Body of pancreas (tissue), 4 donors: ENCODE results near the gene ECPAS. TPM values are rescaled to one million over a fixed set of nuclear protein-coding genes. Genes with fewer than 3 reads are reported as not detected.
A peak's percentile ranks its signal among the peaks of the same experiment; 100 is the strongest.
"Not testable (repeated sequence)": the region's sequence is repeated elsewhere in the genome, so short reads cannot be mapped to it uniquely, and the experiment has no call there.

Experiments used
- ATAC-seq: fragments of 150-250 bp; one replicate; pipeline ENCODE4 v1.9.1; 2016
- DNase-seq, 4 donors: peaks; one replicate each; pipeline ENCODE4 v3.0.0-alpha.2; 2019
- H3K27ac ChIP-seq, 4 donors: fragments of 200-600 bp; sonication (generic); 1 replicate in 3 of 4; 2 replicates in 1 of 4; pipeline versions ENCODE4 v1.5.1 to v1.6.1; 2016 to 2019; ENCODE audit warnings: mild to moderate bottlenecking in 1 of 4, mixed read lengths in 1 of 4, moderate library complexity in 1 of 4
- H3K27me3 ChIP-seq, 2 donors: fragments of 200-600 bp; sonication (generic); one replicate each; pipeline ENCODE4 v1.6.0; 2016; ENCODE audit warnings: mild to moderate bottlenecking in 1 of 2
- H3K36me3 ChIP-seq, 2 donors: fragments of 200-600 bp; sonication (generic); replicated peaks in 1 of 2; 2 replicates each; pipeline ENCODE4 v1.5.1; 2016; ENCODE audit warnings: low read depth in 2 of 2; ENCODE audit not compliant: insufficient read depth in 1 of 2
- H3K4me1 ChIP-seq: fragments of 200-600 bp; sonication (generic); one replicate; pipeline ENCODE4 v1.6.0; 2016
- H3K4me3 ChIP-seq, 2 donors: fragments of 200-600 bp; sonication (generic); 1 replicate in 1 of 2; 2 replicates in 1 of 2; pipeline ENCODE4 v1.5.1; 2016 to 2019
- H3K9me3 ChIP-seq, 3 donors: fragments of 200-600 bp; sonication (generic); 1 replicate in 2 of 3; 2 replicates in 1 of 3; pipeline ENCODE4 v1.5.1; 2016
- POLR2A ChIP-seq, 3 donors: fragments of 450-650 bp; IDR thresholded peaks; one replicate each; pipeline ENCODE4 v1.6.1; 2016; ENCODE audit warnings: antibody characterized with exemption in 3 of 3, mild to moderate bottlenecking in 2 of 3
- WGBS, 2 donors: methylation state at CpG; one replicate each; pipeline ENCODE4 v1.1.5; 2017; 5-methylcytosine and 5-hydroxymethylcytosine counted together
- intact Hi-C: fragments of 100-400 bp; cut with DNase I; formaldehyde crosslinking; loops from one replicate; pipeline ENCODE4 v1.15.1; 2023
- total RNA-seq, 2 donors: library from RNA; depleted of rRNA; stranded (reverse); fragments of >200 nt; gene quantifications; one replicate each; pipeline ENCODE4 v1.1.0, GENCODE V29; 2016
- TF ChIP-seq, protein P1 (sequence below), 7 experiments: fragments of 450-650 bp in 4 of 7; fragments of 200-600 bp in 3 of 7; sonication (generic) in 3 of 7; IDR thresholded peaks; one replicate each; pipeline ENCODE4 v1.5.1; 2016 to 2019; ENCODE audit warnings: antibody characterized with exemption in 7 of 7

ECPAS gene
- total RNA-seq, 2 donors from 2014 or later = 35.3 to 57.6 TPM

DNA sequence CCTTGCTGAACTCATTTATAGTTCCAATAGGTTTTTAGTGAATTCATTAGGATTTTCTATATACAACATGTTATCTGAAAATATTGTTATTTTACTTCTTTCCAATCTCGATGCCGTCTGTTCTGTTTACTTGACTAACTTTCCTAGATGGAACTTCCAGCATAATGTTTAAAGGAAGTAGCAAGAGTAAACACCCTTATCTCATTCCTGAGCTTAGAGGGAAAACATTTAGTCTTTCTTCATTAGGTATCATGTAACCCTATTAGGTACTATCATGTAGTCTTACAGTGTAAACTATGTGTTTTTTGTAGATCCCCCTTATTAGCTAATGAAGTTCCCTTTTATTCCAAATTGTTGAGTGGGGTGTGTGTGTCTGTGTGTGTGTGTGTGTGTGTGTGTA is 131.6 kb downstream of the ECPAS start:
- 11 to 12% methylated on average over 2 of the region's 2 CpGs for WGBS, 2 donors
- intact Hi-C loops = no loop called here
- DNase-seq (no peak), ATAC-seq (no peak)
- Histone ChIP-seq H3K9me3 (no peaks in the 10 kb centered on the region), H3K4me1 (peaks cover 20% of the 10 kb centered on the region), H3K27me3 (no peaks in the 10 kb centered on the region), H3K4me3 (no peak overlapping the region), H3K36me3 (no peaks in the 10 kb centered on the region), H3K27ac (no peak overlapping the region)
- TF ChIP-seq, protein P1, sequence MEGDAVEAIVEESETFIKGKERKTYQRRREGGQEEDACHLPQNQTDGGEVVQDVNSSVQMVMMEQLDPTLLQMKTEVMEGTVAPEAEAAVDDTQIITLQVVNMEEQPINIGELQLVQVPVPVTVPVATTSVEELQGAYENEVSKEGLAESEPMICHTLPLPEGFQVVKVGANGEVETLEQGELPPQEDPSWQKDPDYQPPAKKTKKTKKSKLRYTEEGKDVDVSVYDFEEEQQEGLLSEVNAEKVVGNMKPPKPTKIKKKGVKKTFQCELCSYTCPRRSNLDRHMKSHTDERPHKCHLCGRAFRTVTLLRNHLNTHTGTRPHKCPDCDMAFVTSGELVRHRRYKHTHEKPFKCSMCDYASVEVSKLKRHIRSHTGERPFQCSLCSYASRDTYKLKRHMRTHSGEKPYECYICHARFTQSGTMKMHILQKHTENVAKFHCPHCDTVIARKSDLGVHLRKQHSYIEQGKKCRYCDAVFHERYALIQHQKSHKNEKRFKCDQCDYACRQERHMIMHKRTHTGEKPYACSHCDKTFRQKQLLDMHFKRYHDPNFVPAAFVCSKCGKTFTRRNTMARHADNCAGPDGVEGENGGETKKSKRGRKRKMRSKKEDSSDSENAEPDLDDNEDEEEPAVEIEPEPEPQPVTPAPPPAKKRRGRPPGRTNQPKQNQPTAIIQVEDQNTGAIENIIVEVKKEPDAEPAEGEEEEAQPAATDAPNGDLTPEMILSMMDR (IDR thresholded peaks at IDR 0.05) = no peak
- no peak for TF ChIP-seq POLR2A (IDR thresholded peaks at IDR 0.05)

DNA sequence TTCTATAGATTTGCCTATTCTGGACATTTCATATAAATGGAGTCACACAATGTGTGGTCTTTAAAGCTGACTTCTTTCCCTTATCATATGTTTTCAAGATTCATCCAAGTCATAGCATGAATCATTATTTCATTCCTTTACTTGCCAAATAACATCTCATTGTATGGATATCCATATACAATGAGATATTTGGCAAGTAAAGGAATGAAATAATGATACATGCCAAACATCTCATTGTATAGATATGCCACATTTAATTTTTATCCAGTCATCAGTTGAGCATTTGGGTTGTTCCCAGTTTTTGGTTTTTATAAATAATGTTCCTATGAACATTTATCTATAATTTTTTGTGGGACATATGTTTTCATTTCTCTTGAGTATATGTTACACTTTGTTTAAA is 133.6 kb downstream of the ECPAS start:
- intact Hi-C loops = no loop called here
- no peak overlapping the region for H3K27ac ChIP-seq
- H3K4me1 ChIP-seq = peaks cover 20% of the 10 kb centered on the region
- H3K36me3 ChIP-seq = no peaks in the 10 kb centered on the region
- DNase-seq (no peak), ATAC-seq (no peak)
- H3K27me3 ChIP-seq = no peaks in the 10 kb centered on the region
- H3K4me3 ChIP-seq = no peak overlapping the region
- TF ChIP-seq POLR2A (IDR thresholded peaks at IDR 0.05) = no peak
- TF ChIP-seq, protein P1 (IDR thresholded peaks at IDR 0.05) = no peak
- no peaks in the 10 kb centered on the region for H3K9me3 ChIP-seq

DNA sequence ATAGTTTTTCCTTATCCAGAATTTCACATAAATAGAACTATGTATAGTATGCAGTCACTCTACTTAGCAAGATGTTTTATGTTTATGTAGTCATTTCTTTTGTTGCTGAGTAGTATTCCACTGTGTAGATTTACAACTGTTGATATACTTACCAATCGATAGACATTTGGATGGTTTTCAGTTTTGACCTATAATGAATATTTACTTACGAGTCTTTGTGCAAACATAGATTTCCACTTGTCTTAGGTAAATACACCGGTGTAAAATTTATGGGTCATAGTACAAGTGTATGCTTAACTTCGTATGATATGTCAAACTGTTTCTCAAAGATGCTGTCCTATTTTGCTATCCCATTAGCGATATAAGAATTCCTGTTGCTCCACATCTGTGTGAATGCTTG is 134.4 kb downstream of the ECPAS start:
- WGBS, 2 donors = 19 to 20% methylated on average over 5 of the region's 5 CpGs
- no peak for TF ChIP-seq POLR2A (IDR thresholded peaks at IDR 0.05)
- TF ChIP-seq, protein P1 (IDR thresholded peaks at IDR 0.05) = no peak
- intact Hi-C loops = no loop called here
- DNase-seq (no peak), ATAC-seq (peak; percentile 56)
- peak overlapping the region in 1 of 4 donors; percentile 65 for H3K27ac ChIP-seq
- H3K4me1 ChIP-seq = peaks cover 20% of the 10 kb centered on the region
- H3K27me3 ChIP-seq = no peaks in the 10 kb centered on the region
- no peak overlapping the region for H3K4me3 ChIP-seq
- no peaks in the 10 kb centered on the region for H3K9me3 ChIP-seq
- no peaks in the 10 kb centered on the region for H3K36me3 ChIP-seq

DNA sequence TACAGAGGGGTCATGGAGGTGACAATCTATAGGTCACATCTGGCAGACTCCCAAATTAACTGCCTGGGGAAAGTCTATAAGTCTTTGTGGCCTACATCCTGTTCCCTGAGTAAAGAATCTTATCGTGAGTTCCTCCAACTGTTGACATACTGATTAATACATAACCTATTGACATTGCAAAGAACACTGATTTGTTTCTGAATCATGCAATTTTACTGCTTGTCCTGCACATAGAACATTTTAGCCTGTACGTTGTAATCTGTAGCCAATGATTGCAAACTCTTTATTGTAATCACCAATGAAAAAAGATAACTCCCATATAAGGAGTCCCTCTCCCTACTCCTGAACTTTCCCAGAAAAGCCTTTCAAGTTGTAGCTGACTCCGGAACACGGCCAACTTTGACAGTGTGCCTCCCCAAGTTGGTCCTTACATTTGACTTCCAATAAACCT is 135.3 kb downstream of the ECPAS start:
- TF ChIP-seq, protein P1 (IDR thresholded peaks at IDR 0.05) = peak in 1 of 7 experiments; percentile 1
- TF ChIP-seq POLR2A (IDR thresholded peaks at IDR 0.05) = no peak
- H3K4me1 ChIP-seq = peaks cover 20% of the 10 kb centered on the region
- DNase-seq (peak in 1 of 4 donors; percentile 6), ATAC-seq (peak; percentile 84)
- intact Hi-C loops = no loop called here
- no peaks in the 10 kb centered on the region for H3K36me3 ChIP-seq
- no peaks in the 10 kb centered on the region for H3K9me3 ChIP-seq
- H3K4me3 ChIP-seq = no peak overlapping the region
- no peaks in the 10 kb centered on the region for H3K27me3 ChIP-seq
- 7 to 10% methylated on average over 4 of the region's 4 CpGs for WGBS, 2 donors
- H3K27ac ChIP-seq = peak overlapping the region in 1 of 4 donors; percentile 65

DNA sequence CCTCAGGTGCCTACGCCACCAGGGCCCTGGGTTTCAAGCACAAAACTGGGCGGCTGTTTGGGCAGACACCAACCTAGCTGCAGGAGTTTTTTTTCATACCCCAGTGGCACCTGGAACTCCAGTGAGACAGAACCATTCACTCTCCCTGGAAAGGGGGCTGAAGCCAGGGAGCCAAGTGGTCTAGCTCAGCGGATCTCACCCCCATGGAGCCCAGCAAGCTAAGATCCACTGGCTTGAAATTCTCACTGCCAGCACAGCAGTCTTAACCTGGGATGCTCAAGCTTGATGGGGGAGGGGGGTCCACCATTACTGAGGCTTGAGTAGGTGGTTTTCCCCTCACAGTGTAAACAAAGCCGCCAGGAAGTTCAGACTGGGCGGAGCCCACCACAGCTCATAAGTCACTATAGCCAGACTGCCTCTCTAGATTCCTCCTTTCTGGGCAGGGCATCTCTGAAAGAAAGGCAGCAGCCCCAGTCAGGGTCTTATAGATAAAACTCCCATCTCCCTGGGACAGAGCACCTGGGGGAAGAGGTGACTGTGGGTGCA is 149.8 kb downstream of the ECPAS start:
- H3K36me3 ChIP-seq, intact Hi-C loops, H3K27me3 ChIP-seq, H3K9me3 ChIP-seq, H3K27ac ChIP-seq, H3K4me1 ChIP-seq, H3K4me3 ChIP-seq, ATAC-seq, DNase-seq: not testable (repeated sequence)
- WGBS, 2 donors = 84 to 100% methylated on average over 3 to 5 of the region's 5 CpGs
